Stimulated activated CD8-positive, alpha-beta memory T cell treated with anti-CD3 and anti-CD28 coated beads, Interleukin-2, amount 100 ng/mL, for 1 hour (primary cell): ENCODE measurements around the gene CCDC88C.

Experiments used
- DNase-seq, 2 donors: peaks; one replicate each; pipeline ENCODE4 v3.0.0-alpha.2; 2020; ENCODE audit warnings: low read depth in 2 of 2

The CCDC88C gene

DNA sequence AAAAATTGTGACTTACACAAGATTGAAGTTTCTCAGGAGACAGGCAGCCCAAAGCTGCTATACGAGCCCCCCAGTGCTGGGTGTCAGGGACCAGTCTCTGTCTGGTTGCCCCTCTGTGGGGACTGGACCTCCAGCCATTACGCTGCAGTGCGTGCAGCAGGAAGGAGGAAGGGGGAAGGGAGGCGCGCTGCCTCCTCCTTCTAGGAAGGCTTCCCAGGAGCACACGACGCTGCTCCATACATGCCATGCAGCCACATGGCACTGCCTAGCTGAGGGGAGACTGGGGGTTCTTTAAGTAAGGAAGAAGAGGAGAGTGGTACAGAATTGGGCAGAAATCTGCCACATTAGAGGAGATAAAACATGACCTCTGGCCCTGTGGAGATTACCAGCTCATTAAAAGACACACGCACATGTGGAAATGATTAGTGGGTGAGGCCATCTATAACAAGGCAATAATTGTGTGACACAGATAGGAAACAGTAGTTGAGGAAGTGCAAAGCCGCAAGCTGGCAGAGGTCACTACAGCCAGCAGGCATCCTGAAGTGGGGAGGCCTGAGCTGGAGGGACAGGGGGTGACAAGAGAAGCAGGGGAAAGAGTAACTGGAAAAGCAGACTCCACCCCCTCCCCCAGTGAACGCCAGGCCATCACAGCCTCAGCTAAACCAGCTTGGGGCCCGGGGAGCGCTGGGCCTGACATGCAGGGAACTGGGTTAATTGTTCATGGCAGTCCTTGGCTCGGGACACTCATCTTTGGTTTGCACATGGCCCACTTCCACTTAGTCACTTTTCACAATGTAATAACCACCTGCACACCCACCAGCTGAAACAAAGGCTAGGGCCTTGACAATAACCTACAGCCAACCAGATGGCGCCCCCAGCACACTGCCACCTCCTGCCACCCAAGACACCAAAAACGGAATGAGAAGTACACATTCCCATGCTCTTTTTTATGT, 39.6 kb downstream of the CCDC88C start:
- DNase-seq = no peak

GRCh38 chr14:91376547-91377477, 40.8 kb downstream of the CCDC88C start:
- no peak for DNase-seq

DNA sequence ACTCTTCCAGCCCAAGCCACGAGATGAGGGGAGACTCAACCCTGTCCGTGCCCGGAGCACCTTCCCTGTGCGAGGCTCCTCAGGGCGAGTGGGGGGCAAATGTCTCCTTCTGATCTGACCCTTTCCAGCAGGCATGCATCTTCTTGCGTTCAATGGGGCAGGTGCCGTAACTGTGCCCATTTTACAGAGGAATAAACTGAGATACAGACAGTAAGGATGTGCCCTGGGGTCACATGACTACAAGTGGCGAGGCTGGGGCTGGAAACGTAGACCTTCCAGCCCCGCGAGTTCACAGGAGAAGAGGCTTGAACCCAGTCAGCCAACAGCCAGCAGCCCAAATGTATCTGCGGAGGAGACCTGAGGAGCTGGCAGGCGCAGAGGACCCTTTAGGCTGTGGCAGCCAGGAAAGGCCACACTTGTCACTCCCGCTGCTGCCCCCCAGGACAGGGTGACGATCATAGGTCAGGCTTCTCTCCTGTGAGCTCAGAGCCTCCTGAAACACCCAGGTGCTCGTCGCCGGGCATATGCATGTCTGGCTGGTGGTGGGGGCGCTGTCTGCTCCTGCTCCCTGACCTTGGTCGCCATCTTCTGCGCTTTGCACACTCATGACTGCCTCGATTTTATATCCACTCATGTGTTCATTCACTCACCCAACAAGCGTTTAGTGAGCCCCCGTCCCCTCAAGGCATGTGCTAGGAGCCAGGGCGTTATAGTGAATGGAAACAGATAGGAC, 41.7 kb downstream of the CCDC88C start:
- DNase-seq = no peak

- DNase-seq = no peak
Measured at GRCh38 chr14:91374879-91375702, 42.5 kb downstream of the CCDC88C start.

DNA sequence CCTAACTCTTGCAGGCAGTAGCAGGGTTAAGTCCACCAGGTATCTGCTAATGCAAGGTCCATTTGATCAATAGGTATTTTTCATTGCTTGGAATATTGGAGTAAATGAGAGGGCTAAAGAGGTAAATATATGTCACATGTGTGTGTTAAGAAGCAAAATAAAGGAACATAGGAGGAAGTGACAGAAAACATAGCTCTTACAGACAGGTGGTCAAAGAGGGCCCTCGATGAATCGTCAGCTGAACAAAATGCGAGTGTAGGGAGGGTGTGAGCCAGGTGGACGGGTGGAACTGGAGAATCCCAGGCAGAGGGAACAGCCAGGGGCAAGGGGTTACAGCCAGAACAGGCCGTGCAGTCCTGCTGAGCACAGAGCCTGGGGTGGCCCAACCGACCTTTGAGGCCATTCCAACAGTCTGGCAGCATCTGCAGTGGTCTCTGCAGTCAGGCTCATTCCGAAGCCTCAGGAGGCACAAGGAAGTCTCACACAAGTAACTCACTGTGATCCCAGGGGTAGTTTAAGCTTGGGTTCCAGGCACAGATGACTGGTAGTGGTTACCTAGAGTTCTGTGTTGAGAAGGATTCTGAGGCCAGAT, 43.2 kb downstream of the CCDC88C start:
- no peak for DNase-seq

DNA sequence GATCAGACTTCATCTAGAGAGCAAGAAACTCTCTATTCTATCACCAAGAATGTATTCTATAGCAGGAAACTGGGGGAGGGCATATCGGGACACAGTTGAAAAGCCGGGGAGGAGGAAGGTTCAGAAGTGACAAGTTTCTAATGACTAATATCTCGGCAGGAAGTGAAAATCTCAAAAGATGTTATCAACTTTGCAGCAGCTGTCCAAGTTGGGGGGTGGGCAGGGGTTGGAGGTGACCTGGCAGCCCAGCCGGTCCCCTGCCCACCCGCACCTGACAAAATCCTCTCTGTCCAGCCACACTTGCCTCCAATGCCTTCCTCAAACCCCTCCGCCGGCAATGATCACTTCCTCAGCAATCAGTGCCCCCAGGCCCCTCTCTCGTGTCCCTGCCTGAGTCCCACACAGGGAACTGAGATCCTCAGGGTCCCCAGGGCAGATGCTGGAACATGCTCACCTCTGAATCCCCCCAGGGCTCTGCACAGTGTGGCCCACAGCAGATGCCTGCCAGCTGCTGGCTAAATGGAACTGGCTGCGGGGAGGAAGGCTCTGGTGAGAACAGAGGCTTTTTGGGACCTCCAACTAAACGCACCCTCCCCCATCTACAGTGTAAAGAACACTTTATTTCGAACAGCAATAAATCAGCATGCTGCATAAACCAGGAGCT, 43.9 kb downstream of the CCDC88C start:
- DNase-seq = no peak

GRCh38 chr14:91372671-91373495, 44.7 kb downstream of the CCDC88C start:
- DNase-seq = no peak

GRCh38 chr14:91371990-91372375, 45.6 kb downstream of the CCDC88C start:
- no peak for DNase-seq

- DNase-seq = no peak
Measured at GRCh38 chr14:91371011-91371989, 46.3 kb downstream of the CCDC88C start.

DNA sequence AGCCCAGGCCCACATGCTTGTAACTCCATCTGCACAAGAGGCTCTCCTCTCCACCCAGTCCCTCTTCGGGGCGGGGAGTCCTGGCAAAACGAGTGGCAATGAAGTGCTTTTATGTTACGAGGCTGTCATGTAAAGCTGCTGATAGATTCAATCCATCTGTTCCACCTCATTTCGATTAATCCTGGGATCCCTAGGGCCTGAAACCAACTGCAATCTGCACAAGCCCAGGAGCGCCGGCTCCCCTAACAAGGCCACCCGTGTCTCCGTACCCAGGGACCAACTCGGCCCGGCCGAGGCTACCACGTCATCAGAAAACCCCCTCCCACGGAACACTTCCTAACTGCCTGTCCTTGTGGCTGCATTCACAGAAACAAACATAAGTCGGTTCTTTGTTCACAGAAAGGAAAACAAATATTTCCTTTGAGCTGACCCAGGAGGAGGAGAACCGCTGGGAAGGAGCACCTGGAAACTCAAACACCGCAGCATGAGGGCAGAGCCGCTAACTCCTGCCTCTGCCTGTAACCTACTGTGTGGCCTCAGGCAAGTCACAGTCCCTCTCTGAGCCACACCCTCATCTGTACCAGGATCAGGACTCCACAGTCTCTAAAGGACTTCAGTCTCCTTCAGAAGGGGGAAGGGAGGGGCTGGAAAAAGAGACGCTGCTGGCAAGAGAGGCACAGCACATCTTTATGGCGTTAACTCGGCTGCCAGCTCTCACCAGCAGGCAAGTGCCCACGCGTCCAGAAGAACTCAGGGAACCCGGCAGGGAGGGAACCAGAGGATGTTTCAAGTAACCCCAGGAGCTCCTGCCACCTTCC, 47.8 kb downstream of the CCDC88C start:
- DNase-seq = no peak

GRCh38 chr14:91368776-91369416, 48.7 kb downstream of the CCDC88C start:
- DNase-seq = no peak

DNA sequence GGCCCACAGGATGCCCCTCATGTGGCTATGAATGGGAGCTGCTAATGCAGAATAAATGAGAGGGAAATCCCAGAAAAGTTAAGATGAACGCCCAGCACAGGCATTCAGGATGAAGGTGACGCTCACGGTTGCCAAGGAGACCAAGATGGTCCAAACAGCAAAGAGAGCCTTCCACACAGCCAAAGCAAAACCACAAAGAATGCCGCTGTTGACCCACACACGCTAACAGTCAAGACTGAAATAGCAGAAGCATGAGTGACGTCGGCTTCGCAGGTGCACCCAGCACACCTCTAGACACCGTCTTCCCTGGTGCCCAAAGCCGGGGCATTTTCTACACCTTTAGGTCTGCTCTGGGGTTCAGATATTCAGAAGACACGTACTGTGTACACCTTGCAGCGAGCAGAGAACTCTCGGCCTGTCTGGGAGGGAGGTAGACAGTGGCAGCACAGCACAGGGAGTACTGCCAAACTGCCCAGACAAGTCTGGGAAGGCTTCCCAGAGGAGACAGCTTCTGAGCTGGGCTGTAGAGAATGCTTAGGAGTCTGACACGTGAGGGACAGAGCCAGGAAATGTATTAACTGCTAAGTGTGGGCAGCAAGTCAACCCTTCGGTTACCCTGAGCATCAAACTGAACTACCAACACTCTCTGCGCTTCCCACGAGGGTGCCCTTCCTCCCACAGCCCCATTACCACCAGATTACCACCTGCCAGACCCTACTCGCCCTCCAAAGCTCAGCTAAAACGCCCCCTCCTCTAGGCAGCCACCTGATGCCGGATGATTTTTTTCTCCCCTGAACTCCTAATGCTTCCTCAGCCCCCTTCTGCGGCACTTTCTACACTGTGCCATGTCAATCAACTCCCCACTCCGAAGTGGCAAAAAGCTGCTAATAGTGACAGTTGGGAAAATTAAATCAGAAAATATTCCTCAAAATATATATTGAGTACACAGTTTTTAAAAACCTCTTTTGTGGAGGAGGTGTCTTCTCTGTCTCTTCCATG, 50.1 kb downstream of the CCDC88C start:
- DNase-seq = no peak

GRCh38 chr14:91366749-91367148, 50.9 kb downstream of the CCDC88C start:
- DNase-seq = no peak

DNA sequence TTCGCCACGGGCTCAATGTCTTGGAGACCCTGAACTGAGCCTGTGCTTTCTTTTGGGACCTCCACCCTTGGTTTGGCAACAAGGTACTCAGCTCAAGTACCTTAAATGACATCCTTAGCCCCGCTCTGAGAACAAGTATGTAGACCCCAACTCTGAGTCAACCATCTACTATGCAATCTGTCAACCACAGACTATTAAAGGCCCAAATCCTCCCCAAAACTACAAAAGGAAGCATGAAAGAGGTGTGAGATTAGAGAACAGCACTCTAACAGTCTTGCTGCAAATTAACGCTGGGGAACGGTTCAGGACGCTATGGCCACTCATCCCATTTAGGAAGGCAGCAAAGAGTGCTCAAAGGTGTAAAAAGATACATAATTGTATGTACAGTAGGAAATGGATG, 52.1 kb downstream of the CCDC88C start:
- DNase-seq = no peak
